Caco-2 (cell line): ENCODE results near the gene FIBCD1. TPM values are rescaled to one million over a fixed set of nuclear protein-coding genes. Genes with fewer than 3 reads are reported as not detected.

Experiments
- BruUV-seq: library from RNA; stranded (reverse); fragments of 400-500 nt; replicated peaks from 2 replicates; lab custom pipeline; 2021; lab: Mats Ljungman, UMichigan
- CTCF ChIA-PET: fragments of 300-600 bp; sonication (Branson Sonifier 250); formaldehyde crosslinking; loops from one replicate; lab custom pipeline; 2022; ENCODE audit warnings: antibody characterized with exemption; lab: Charles Lee
- POLR2A ChIA-PET: fragments of 300-600 bp; sonication (Branson Sonifier 250); formaldehyde crosslinking; loops from one replicate; lab custom pipeline; 2022; ENCODE audit warnings: antibody characterized with exemption; lab: Charles Lee
- DNase-seq, 2 experiments: peaks; one replicate each; pipeline versions ENCODE4 v3.0.0 to v3.0.0-alpha.2; 2020 to 2022
- H3K27me3 ChIP-seq: replicated peaks from 2 replicates; pipeline ENCODE4 v1.6.0; 2011; ENCODE audit warnings: low read length; ENCODE audit not compliant: control insufficient read depth, insufficient read depth
- H3K36me3 ChIP-seq: 2 replicates; pipeline ENCODE4 v1.5.1; 2011; ENCODE audit warnings: low read length; ENCODE audit not compliant: control insufficient read depth, insufficient read depth
- H3K4me1 ChIP-seq: fragments of 250-450 bp; sonication (Bioruptor Pico); 2 replicates; pipeline ENCODE4 v1.5.1; 2020; ENCODE audit warnings: mild to moderate bottlenecking
- H3K4me3 ChIP-seq: 2 replicates; pipeline ENCODE4 v1.5.1; 2011; ENCODE audit warnings: low read depth, mild to moderate bottlenecking, control low read depth, low read length
- H3K9me3 ChIP-seq: fragments of 250-450 bp; sonication (Bioruptor Pico); 2 replicates; pipeline ENCODE4 v1.5.1; 2020; ENCODE audit warnings: mild to moderate bottlenecking, moderate library complexity
- H3K27ac Mint-ChIP-seq: one replicate; pipeline ENCODE4 v1.8.0; 2022; ENCODE audit warnings: mixed read lengths; ENCODE audit not compliant: unreplicated experiment
- H3K27me3 Mint-ChIP-seq: one replicate; pipeline ENCODE4 v1.8.0; 2022; ENCODE audit warnings: mixed read lengths; ENCODE audit not compliant: insufficient read depth, unreplicated experiment
- H3K36me3 Mint-ChIP-seq: one replicate; pipeline ENCODE4 v1.8.0; 2022; ENCODE audit warnings: mild to moderate bottlenecking, mixed read lengths; ENCODE audit not compliant: insufficient read depth, unreplicated experiment
- H3K4me1 Mint-ChIP-seq: one replicate; pipeline ENCODE4 v1.8.0; 2022; ENCODE audit warnings: low read depth, mixed read lengths; ENCODE audit not compliant: unreplicated experiment
- H3K4me3 Mint-ChIP-seq: one replicate; pipeline ENCODE4 v1.8.0; 2022; ENCODE audit warnings: mild to moderate bottlenecking, moderate library complexity, mixed read lengths; ENCODE audit not compliant: unreplicated experiment
- H3K9me3 Mint-ChIP-seq: one replicate; pipeline ENCODE4 v1.8.0; 2022; ENCODE audit warnings: mixed read lengths; ENCODE audit not compliant: unreplicated experiment
- intact Hi-C: fragments of 100-400 bp; cut with micrococcal nuclease; formaldehyde crosslinking; loops from one replicate; pipeline ENCODE4 v1.10.0; 2022; ENCODE audit not compliant: unreplicated experiment
- total RNA-seq: library from RNA; stranded (reverse); gene quantifications from 2 replicates; pipeline ENCODE4 v1.2.3, GENCODE V29; 2022
- TF ChIP-seq, protein P1 (sequence below), 2 experiments: fragments of 200-600 bp in 1 of 2; IDR thresholded peaks; 1 replicate in 1 of 2; 2 replicates in 1 of 2; pipeline versions ENCODE4 v1.5.1 to v1.8.0; 2011 to 2022; ENCODE audit warnings: antibody characterized with exemption in 1 of 2, control low read depth in 1 of 2, inconsistent platforms in 1 of 2, low read depth in 1 of 2, low read length in 1 of 2, mild to moderate bottlenecking in 1 of 2, moderate library complexity in 1 of 2; ENCODE audit not compliant: insufficient read depth in 1 of 2, severe bottlenecking in 1 of 2, unreplicated experiment in 1 of 2

The FIBCD1 gene
- total RNA-seq, 1 experiment from 2014 or later = not detected

DNA sequence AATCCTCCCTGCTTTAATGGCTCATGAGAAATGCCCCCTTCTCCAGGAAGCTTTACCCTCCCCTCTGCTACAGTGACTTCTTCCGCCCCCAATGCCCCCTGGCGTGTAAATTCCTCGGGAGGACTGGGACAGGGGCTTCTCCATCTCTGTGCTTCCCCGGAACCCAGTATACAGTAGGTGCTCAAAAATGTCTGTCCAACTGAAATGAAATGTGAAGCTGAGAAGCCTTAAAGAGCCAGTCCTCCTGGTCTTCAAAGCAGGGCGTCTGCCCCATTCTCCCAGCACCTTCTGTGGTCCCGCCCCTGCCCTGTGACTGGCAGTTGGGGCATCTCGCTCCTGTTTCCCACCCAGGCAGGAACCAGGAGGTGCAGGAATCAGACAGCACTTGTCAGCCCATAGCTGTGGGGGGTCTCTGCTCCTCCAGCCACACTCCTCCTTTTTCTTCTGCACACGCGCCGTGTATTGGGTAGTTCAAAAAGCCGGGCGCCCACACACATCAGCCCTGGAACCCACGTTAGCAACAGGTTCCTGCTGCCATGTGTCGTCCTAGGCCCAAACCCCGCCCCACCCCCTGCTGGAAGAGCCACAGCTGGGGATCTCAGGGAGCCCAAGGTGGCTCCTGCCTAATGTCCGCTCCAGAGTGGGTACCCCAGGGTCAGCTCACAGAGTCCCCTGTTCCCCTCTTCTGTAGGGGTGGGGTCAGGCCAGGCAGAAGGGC, 16.0 kb downstream of the FIBCD1 start:
- H3K27me3 ChIP-seq = no peaks in the 10 kb centered on the region; the same call in 1 of the 2 replicates

GRCh38 chr9:130921989-130922892, 16.8 kb downstream of the FIBCD1 start:
- POLR2A ChIA-PET = no interaction called here
- H3K4me3 Mint-ChIP-seq = no peak overlapping the region
- no peaks in the 10 kb centered on the region for H3K36me3 ChIP-seq
- H3K9me3 Mint-ChIP-seq = no peaks in the 10 kb centered on the region
- no peaks in the 10 kb centered on the region; the same call in 1 of the 2 replicates for H3K27me3 ChIP-seq
- DNase-seq = no peak
- H3K4me1 Mint-ChIP-seq = no peaks in the 10 kb centered on the region
- H3K27ac Mint-ChIP-seq = no peak overlapping the region
- no peak overlapping the region for H3K4me3 ChIP-seq
- H3K27me3 Mint-ChIP-seq = peaks cover 12% of the 10 kb centered on the region
- no peaks in the 10 kb centered on the region for H3K4me1 ChIP-seq
- H3K36me3 Mint-ChIP-seq = no peaks in the 10 kb centered on the region
- H3K9me3 ChIP-seq = no peaks in the 10 kb centered on the region
- intact Hi-C loops = no loop called here
- no TSS peak for BruUV-seq
- TF ChIP-seq, protein P1, sequence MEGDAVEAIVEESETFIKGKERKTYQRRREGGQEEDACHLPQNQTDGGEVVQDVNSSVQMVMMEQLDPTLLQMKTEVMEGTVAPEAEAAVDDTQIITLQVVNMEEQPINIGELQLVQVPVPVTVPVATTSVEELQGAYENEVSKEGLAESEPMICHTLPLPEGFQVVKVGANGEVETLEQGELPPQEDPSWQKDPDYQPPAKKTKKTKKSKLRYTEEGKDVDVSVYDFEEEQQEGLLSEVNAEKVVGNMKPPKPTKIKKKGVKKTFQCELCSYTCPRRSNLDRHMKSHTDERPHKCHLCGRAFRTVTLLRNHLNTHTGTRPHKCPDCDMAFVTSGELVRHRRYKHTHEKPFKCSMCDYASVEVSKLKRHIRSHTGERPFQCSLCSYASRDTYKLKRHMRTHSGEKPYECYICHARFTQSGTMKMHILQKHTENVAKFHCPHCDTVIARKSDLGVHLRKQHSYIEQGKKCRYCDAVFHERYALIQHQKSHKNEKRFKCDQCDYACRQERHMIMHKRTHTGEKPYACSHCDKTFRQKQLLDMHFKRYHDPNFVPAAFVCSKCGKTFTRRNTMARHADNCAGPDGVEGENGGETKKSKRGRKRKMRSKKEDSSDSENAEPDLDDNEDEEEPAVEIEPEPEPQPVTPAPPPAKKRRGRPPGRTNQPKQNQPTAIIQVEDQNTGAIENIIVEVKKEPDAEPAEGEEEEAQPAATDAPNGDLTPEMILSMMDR (IDR thresholded peaks at IDR 0.05; ENCODE audit: insufficient read depth in 1 of 2, low read depth in 1 of 2, low read length in 1 of 2, severe bottlenecking in 1 of 2, unreplicated experiment in 1 of 2) = no peak
- CTCF ChIA-PET = no interaction called here

More for the DNA sequence above, 16.0 kb downstream of the FIBCD1 start:
- DNase-seq = no peak
- CTCF ChIA-PET = no interaction called here
- Histone ChIP-seq H3K4me1 (no peaks in the 10 kb centered on the region), H3K36me3 (no peaks in the 10 kb centered on the region), H3K9me3 (no peaks in the 10 kb centered on the region), H3K4me3 (no peak overlapping the region)
- H3K4me1 Mint-ChIP-seq = no peaks in the 10 kb centered on the region
- peaks cover 12% of the 10 kb centered on the region for H3K27me3 Mint-ChIP-seq
- BruUV-seq = no TSS peak
- no peaks in the 10 kb centered on the region for H3K36me3 Mint-ChIP-seq
- H3K9me3 Mint-ChIP-seq = no peaks in the 10 kb centered on the region
- no peak overlapping the region for H3K4me3 Mint-ChIP-seq
- POLR2A ChIA-PET = no interaction called here
- intact Hi-C loops = no loop called here
- TF ChIP-seq, protein P1 (IDR thresholded peaks at IDR 0.05; ENCODE audit: insufficient read depth in 1 of 2, low read depth in 1 of 2, low read length in 1 of 2, severe bottlenecking in 1 of 2, unreplicated experiment in 1 of 2) = no peak
- H3K27ac Mint-ChIP-seq = no peak overlapping the region

DNA sequence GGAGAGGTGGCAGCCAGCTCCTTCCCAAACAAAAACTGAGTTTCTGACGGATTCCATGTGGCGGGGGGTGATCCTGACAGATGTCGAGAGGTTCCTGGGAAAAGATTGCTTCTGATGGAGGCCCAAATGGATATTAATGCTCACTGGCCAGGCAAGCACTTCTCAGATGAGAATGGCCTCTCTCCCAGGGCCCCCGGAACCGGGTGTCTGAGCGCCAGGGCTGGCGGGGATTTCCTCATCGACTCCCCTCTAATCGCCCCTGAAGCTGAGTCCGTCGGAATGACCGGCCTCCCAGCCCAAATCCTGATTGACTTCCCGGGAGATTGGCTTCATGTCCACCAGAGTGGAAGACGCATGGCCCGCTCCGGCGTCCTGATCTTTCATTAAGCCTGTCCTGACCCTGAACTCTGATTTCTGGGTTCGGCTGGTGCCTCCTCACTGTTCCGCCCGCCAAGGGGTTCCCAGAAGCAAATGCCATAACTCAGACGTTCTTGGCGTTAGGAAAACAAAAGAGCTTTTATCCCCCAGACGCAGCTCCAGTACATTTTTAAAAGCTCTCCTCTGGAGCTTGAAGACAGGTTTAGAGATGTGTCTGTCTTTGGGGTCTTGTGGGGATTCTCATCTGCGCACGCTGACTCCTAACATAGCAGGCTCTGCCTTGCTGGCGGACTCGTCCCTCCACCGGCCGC, 17.6 kb downstream of the FIBCD1 start:
- ChIA-PET POLR2A (no interaction called here), CTCF (no interaction called here)
- BruUV-seq = no TSS peak
- intact Hi-C loops = no loop called here
- no peak for DNase-seq
- H3K9me3 Mint-ChIP-seq = no peaks in the 10 kb centered on the region
- no peak overlapping the region for H3K4me3 ChIP-seq
- TF ChIP-seq, protein P1 (IDR thresholded peaks at IDR 0.05; ENCODE audit: insufficient read depth in 1 of 2, low read depth in 1 of 2, low read length in 1 of 2, severe bottlenecking in 1 of 2, unreplicated experiment in 1 of 2) = no peak
- no peaks in the 10 kb centered on the region; the same call in 1 of the 2 replicates for H3K27me3 ChIP-seq
- no peaks in the 10 kb centered on the region for H3K9me3 ChIP-seq
- no peaks in the 10 kb centered on the region for H3K36me3 ChIP-seq
- peaks cover 17% of the 10 kb centered on the region for H3K27me3 Mint-ChIP-seq
- no peaks in the 10 kb centered on the region for H3K4me1 ChIP-seq
- H3K27ac Mint-ChIP-seq = no peak overlapping the region
- no peak overlapping the region for H3K4me3 Mint-ChIP-seq
- no peaks in the 10 kb centered on the region for H3K36me3 Mint-ChIP-seq
- H3K4me1 Mint-ChIP-seq = no peaks in the 10 kb centered on the region
